Endothelial cell of umbilical vein (primary cell): Measurements from ENCODE around the gene ETFA. TPM values are rescaled to one million over a fixed set of nuclear protein-coding genes. Genes with fewer than 3 reads are reported as not detected.

Source experiments
- BruUV-seq: library from RNA; stranded (reverse); fragments of 400-500 nt; replicated peaks from 2 replicates; lab custom pipeline; 2021; lab: Mats Ljungman, UMichigan
- CTCF ChIA-PET: fragments of 300-600, 350-600 bp; sonication (Branson Sonifier 250); formaldehyde crosslinking; loops from one replicate; lab custom pipeline; 2021; ENCODE audit warnings: antibody characterized with exemption, inconsistent platforms; lab: Charles Lee
- POLR2A ChIA-PET: fragments of 300-600, 350-600 bp; sonication (Branson Sonifier 250); formaldehyde crosslinking; loops from one replicate; lab custom pipeline; 2021; ENCODE audit warnings: antibody characterized with exemption, inconsistent platforms; lab: Charles Lee
- DNase-seq: peaks from one replicate; pipeline ENCODE4 v3.0.0-alpha.2; 2011; ENCODE audit warnings: low read depth, low spot score
- FAIRE-seq: peaks from 2 replicates; lab custom pipeline; 2011; peaks lifted over from hg19 to GRCh38; lab: Jason Lieb, UNC
- H2AFZ ChIP-seq: 2 replicates; pipeline ENCODE4 v1.6.0; 2012; ENCODE audit warnings: low read depth, low read length, control low read depth, inconsistent platforms
- H3K27ac ChIP-seq: 2 replicates; pipeline ENCODE4 v1.5.1; 2011; ENCODE audit warnings: low read depth, mild to moderate bottlenecking, control low read depth, low read length, moderate library complexity; ENCODE audit not compliant: insufficient read depth
- H3K27me3 ChIP-seq, 2 experiments: 2 replicates each; pipeline versions ENCODE4 v1.6.0 to v1.6.1; 2011; ENCODE audit warnings: low read length in 2 of 2, mixed read lengths in 1 of 2; ENCODE audit not compliant: control insufficient read depth in 2 of 2, insufficient read depth in 2 of 2
- H3K36me3 ChIP-seq, 2 experiments: 2 replicates in 1 of 2; 3 replicates in 1 of 2; pipeline ENCODE4 v1.5.1; 2011; ENCODE audit warnings: low read length in 2 of 2, mild to moderate bottlenecking in 1 of 2, moderate library complexity in 1 of 2; ENCODE audit not compliant: control insufficient read depth in 2 of 2, insufficient read depth in 2 of 2; ENCODE audit errors: extremely low read depth in 1 of 2
- H3K4me1 ChIP-seq: 3 replicates; pipeline ENCODE4 v1.5.1; 2011; ENCODE audit warnings: mild to moderate bottlenecking, low read length; ENCODE audit not compliant: control insufficient read depth, insufficient read depth; ENCODE audit errors: extremely low read depth
- H3K4me2 ChIP-seq: 2 replicates; pipeline ENCODE4 v1.6.1; 2011; ENCODE audit warnings: low read length, control low read depth, mixed read lengths; ENCODE audit not compliant: insufficient read depth
- H3K4me3 ChIP-seq, 3 experiments: fragments of 200-600 bp in 1 of 3; sonication (generic), shearing (Covaris generic) in 1 of 3; replicated peaks in 1 of 3; 2 replicates each; pipeline ENCODE4 v1.5.1; 2011 to 2016; ENCODE audit warnings: control low read depth in 3 of 3, low read length in 3 of 3, mild to moderate bottlenecking in 2 of 3, inconsistent platforms in 1 of 3, low read depth in 1 of 3, moderate library complexity in 1 of 3; ENCODE audit not compliant: insufficient read depth in 1 of 3
- H3K79me2 ChIP-seq: 2 replicates; pipeline ENCODE4 v1.6.0; 2012; ENCODE audit warnings: low read length, inconsistent platforms; ENCODE audit not compliant: control insufficient read depth, insufficient read depth
- H3K9ac ChIP-seq: replicated peaks from 2 replicates; pipeline ENCODE3; 2011; ENCODE audit warnings: low read length, control low read depth; ENCODE audit not compliant: insufficient read depth; ENCODE audit errors: extremely low read depth
- H3K9me1 ChIP-seq: replicated peaks from 3 replicates; pipeline ENCODE4 v1.6.0; 2011; ENCODE audit warnings: mild to moderate bottlenecking, low read length; ENCODE audit not compliant: control insufficient read depth, insufficient read depth; ENCODE audit errors: extremely low read depth
- H3K9me3 ChIP-seq: replicated peaks from 2 replicates; pipeline ENCODE4 v1.5.1; 2012; ENCODE audit warnings: low read length, inconsistent platforms; ENCODE audit not compliant: control insufficient read depth, insufficient read depth
- H4K20me1 ChIP-seq: replicated peaks from 2 replicates; pipeline ENCODE3; 2011; ENCODE audit warnings: mild to moderate bottlenecking, low read length; ENCODE audit not compliant: control insufficient read depth, insufficient read depth; ENCODE audit errors: extremely low read depth
- CTCF ChIP-seq, 2 donors: IDR thresholded peaks; 1 replicate in 1 of 2; 2 replicates in 1 of 2; pipeline ENCODE4 v1.5.1; 2011; ENCODE audit warnings: low read length in 2 of 2, mild to moderate bottlenecking in 2 of 2, moderate library complexity in 2 of 2, control low read depth in 1 of 2, inconsistent platforms in 1 of 2, low read depth in 1 of 2; ENCODE audit not compliant: insufficient read depth in 1 of 2; ENCODE audit errors: extremely low read depth in 1 of 2
- EZH2 ChIP-seq: IDR thresholded peaks from 2 replicates; pipeline ENCODE4 v1.6.1; 2012; ENCODE audit warnings: borderline replicate concordance, low read depth, mild to moderate bottlenecking, moderate library complexity, low read length, inconsistent platforms; ENCODE audit not compliant: severe bottlenecking
- FOS ChIP-seq: IDR thresholded peaks from 2 replicates; pipeline ENCODE4 v1.6.1; 2011; ENCODE audit warnings: mild to moderate bottlenecking, low read length, moderate library complexity, borderline replicate concordance; ENCODE audit not compliant: insufficient read depth
- GATA2 ChIP-seq: IDR thresholded peaks from 2 replicates; pipeline ENCODE4 v1.7.0; 2011; ENCODE audit warnings: low read depth, mild to moderate bottlenecking, moderate library complexity, mixed read lengths, low read length; ENCODE audit not compliant: insufficient read length, insufficient read depth
- JUN ChIP-seq: IDR thresholded peaks from 2 replicates; pipeline ENCODE4 v1.6.1; 2011; ENCODE audit warnings: borderline replicate concordance, low read depth; ENCODE audit not compliant: insufficient read length, insufficient read depth
- MAX ChIP-seq: IDR thresholded peaks from 2 replicates; pipeline ENCODE4 v1.6.1; 2011; ENCODE audit not compliant: insufficient read depth, insufficient read length
- MYC ChIP-seq: IDR thresholded peaks from one replicate; pipeline ENCODE4 v1.6.1; 2011; ENCODE audit warnings: mild to moderate bottlenecking, low read depth, low read length
- POLR2A ChIP-seq: IDR thresholded peaks from 2 replicates; pipeline ENCODE4 v1.6.1; 2012; ENCODE audit warnings: low read depth, mild to moderate bottlenecking, control low read depth, low read length
- POLR2AphosphoS5 ChIP-seq: IDR thresholded peaks from 2 replicates; pipeline ENCODE4 v1.6.1; 2012; ENCODE audit warnings: low read depth, mild to moderate bottlenecking, control low read depth, low read length, moderate library complexity; ENCODE audit not compliant: insufficient read depth
- dilution Hi-C: fragments of 300-500 bp; cut with MboI; formaldehyde crosslinking; loops from one replicate; pipeline ENCODE4 v1.15.0; 2019; ENCODE audit warnings: low sequenced_read_pairs; ENCODE audit not compliant: extremely low pct_ligation_motif_present
- intact Hi-C: fragments of 100-400 bp; cut with micrococcal nuclease; formaldehyde crosslinking; loops from one replicate; pipeline ENCODE4 v1.10.0; 2022
- polyA plus RNA-seq, 4 experiments: library from polyadenylated mRNA; depleted of rRNA in 3 of 4; stranded (reverse) in 3 of 4; unstranded in 1 of 4; fragments of >200 nt; gene quantifications; 2 replicates each; pipeline versions ENCODE4 v1.2.1 to v1.2.3, GENCODE V29; 2011 to 2012; ENCODE audit warnings: missing spikeins in 1 of 4
- total RNA-seq: library from RNA; stranded (reverse); gene quantifications from 2 replicates; pipeline ENCODE4 v1.2.3, GENCODE V29; 2021

The ETFA gene
- total and polyA plus RNA-seq, 2 donors (not counting 3 experiments of a cell fraction or from before 2014, with no cell fraction given) = 102 to 116 TPM

GRCh38 chr15:76299786-76300185 is 11.5 kb downstream of the ETFA start:
- Histone ChIP-seq H3K4me1 (no peaks in the 10 kb centered on the region), H3K9me1 (no peaks in the 10 kb centered on the region), H4K20me1 (peaks cover 9% of the 10 kb centered on the region), H3K27me3 (no peaks in the 10 kb centered on the region), H3K4me3 (no peak overlapping the region), H3K4me2 (no peak overlapping the region), H2AFZ (no peak overlapping the region), H3K79me2 (peaks cover 60% of the 10 kb centered on the region), H3K36me3 (no peaks in the 10 kb centered on the region), H3K27ac (no peak overlapping the region), H3K9ac (no peak overlapping the region), H3K9me3 (no peaks in the 10 kb centered on the region)
- intact Hi-C loops (no loop called here), dilution Hi-C loops (no loop called here)
- no TSS peak for BruUV-seq
- DNase-seq (no peak), FAIRE-seq (no peak)
- ChIA-PET CTCF (interaction anchor here (1.3 to 1.5 kb wide), 2 partner anchors 10 to 31 kb away, joined by 3 to 4 read pairs; no protein-coding TSS in a partner anchor), POLR2A (no interaction called here)
- TF ChIP-seq POLR2A = no peak
- no peak for TF ChIP-seq EZH2
- TF ChIP-seq MAX = no peak
- TF ChIP-seq POLR2AphosphoS5 = no peak
- TF ChIP-seq JUN = no peak
- TF ChIP-seq FOS = no peak
- no peak for TF ChIP-seq CTCF (IDR thresholded peaks at IDR 0.05; ENCODE audit: extremely low read depth in 1 of 2, insufficient read depth in 1 of 2, low read depth in 1 of 2, low read length in 2 of 2)
- no peak for TF ChIP-seq GATA2
- TF ChIP-seq MYC = no peak
